COLO829 (cell line): ENCODE data around the gene MGMT.

Source experiments
- DNase-seq: peaks from one replicate; pipeline ENCODE4 v3.0.0; 2012; ENCODE audit warnings: low spot score

Gene MGMT

DNA sequence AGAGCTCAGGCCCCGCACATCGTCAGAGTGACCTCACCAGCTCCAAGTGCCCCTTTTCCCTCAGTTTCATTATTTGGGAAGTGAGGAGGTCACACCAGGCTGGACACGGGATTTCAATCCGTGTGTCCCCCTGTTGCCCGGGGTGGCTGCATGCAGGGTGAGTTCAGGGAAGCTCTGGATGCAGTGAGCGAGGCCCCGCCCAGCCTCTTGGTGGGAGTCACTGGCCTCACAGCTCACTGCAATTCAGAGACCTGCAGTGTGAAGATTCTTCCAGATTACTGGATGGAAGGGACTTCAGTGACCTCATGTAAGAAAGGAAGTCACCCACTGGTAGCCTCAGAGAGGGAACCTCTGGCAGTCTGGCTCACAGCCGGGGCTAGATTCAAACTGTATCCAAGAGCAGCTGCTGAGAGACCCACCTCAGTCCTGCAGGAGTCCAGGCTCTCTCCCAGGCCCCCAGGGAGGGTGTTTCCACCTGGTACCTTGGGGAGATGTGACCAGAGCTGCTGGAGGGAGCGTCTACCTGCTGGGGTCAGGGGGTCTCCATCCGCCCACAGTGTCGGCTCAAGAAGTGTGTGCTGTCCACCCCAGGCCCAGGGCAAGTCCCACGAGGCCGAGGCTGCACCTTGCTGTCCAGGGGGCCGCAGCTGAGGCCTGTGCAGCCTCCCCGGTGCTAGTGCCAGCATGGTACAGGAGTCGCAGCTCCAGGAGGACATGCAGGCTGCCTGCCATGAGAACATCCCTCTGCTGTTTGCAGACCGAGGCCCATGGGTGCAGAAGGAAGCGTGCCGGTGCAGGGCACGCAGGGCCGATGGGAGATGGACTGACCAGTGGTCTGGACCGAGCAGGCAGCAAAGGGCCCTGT, 54.4 kb downstream of the MGMT start:
- no peak for DNase-seq

DNA sequence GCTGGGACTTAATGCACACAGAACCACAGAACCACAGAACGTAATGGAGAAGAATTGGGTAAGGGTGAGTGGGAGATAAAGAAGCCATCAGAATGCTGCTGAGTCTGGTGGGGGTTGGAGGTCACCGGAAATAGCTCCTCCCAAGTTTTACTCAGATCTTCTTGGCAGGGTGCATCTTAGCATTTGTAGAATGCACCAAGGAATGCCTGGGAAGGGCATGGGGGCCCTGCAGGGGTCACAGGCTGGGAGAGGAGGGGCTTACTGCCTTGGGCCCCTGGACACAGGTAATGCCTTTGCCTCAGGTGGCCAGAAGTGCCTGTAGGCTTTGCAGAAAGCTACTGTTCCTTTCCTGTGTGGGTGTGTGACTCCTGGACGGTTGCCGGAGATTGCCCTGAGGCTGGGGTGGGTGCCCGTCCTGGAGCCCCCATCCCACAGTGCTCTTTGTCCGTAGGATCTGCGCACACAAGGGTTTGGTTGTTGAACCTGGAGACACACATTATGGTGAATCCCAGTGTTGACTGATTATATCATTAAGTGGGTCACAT, 55.1 kb downstream of the MGMT start:
- no peak for DNase-seq

DNA sequence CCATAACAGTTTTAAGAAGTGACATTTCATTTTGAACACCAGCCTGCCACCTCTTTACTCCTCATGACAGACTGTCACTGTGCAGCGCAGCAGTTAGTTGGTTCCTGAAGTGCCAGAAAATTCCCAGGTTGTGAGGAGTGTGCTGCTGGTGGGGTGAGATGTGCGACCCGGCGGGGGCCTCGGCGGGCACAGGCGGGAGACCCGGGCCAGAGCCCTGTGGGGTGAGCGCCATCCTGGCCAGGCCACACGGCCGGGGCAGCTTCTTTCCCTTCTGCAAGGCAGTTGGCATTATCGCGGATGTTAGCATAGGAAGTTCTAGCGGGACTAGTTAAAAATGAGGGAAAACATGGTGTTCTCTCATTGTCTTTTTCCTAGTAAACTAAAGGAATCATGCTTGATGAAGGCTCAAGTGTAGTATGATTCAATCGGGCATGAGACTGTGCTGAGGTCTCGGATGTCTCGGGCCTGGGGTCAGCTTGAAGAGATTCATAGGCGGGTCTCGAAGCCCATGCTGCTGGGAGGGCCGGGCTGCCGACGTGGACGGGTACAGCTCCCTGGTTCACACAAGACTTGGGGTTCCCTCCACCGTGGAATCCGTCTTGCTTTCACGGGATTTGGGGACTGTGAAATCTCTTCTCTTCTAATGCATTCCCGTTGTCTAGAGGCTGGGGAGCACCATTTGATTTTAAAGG, 56.1 kb downstream of the MGMT start:
- DNase-seq, result no peak

DNA sequence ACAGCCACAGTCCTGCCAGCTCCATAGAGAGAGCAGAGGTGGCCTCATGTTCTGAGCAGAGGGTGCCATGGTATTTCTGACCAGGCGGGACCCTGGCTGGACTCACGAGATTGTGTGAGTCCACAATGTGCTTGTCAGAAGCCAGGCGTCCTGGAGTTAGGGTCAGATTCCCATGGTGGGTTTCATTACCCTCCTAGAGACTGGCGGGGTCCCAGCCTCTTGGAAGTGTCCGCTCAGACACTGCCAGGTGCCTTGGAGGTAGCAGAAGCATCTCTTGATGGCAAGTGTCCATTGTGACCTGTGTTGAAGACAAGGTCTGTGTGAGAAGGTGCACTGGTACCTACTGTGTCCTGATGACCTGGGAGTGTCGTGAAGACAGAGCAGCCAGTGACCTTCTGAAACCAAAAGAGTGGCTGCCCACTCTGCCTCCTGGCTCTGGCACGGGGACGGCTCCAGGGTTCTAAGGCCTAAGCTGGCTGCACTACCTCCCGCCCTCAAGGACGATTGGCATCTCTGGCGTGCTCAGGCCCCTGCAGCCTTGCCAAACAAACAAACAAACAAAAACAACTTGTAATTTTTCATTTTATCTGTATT, 56.8 kb downstream of the MGMT start:
- no peak for DNase-seq

DNA sequence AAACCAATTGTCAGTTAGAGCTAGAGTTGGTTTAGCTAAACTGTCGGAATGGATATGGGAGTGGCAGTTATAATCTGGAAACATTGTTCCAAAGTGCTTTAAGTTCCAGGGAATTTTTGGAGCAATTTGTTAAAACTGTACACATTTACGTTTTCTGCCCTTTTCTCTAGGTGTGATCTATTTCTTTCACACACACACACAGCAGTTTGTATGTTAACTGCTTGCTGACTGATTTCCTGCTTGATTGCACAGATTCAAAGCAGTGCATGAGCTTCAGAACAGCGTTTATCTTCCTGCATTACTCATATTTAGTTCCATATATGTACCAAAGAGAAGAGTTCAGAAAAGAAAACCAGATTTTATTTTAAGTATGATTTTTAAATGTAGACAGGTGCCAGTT, 57.9 kb downstream of the MGMT start:
- DNase-seq, result no peak

DNA sequence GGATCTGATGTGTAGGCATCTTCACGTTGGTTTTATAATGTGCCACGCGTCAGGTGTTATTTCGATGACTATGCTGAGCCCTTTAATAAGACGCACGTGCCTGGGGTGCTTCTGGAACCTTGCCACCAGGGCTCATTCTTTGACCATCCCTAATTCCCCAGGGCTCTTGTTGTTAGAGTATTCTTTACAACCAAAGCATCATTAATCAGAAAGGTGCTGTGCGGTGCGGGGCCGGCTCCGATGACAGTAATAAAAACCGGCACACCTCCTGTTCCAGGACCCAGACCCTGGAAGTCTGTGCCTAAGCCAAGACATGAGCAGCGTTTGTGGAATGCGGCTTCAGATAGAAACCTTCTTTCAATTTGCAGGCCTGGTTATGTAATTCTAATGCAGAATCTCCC, 58.4 kb downstream of the MGMT start:
- no peak for DNase-seq

DNA sequence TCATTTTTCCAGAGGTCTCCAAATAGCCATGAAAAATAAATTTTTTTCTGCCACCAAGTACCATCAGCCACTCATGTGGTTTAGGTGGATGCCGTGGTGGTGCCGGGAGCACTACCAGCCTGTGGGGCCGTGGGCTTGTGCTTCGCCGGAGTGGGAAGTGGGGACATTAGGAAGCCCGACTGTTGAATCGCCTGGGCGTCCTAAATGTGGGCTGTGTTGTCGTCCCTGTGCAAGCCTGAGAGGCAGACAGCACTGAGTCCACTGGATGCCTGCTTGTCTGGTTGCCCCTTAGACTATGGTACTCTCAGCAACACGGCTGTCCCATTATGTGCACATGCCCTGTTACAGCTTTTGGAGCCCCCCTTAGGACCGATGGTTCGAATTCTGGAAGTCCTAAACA, 59.9 kb downstream of the MGMT start:
- DNase-seq, result no peak

DNA sequence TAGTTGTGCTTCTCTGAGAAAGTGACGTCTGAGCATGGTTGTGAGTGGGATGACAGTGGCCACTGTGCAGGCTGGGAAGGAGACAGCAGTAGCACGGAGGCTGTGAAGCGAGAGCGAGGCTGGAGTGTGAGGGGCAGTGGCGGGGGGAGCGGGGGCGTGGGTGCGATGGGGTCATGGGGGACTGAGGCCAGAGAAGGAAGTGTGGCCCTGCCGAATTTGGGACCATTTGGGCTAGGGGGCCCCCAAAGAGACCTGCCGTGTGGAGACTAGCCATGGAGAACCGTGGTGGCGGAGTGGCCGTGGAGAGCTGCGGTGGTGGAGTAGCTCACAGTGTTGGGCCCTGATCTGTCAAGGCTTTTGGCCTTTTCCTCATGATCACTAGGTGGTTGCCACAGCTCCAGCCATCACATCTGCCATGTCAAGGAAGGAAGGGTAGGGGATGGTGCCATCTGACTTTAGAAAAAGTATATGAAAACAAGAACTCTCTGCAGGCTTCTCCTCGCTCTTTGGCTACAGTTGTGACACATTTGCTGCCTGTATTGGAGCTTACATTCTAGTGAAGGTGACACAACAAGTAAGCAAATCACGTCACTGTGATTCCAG, 61.4 kb downstream of the MGMT start:
- no peak for DNase-seq

DNA sequence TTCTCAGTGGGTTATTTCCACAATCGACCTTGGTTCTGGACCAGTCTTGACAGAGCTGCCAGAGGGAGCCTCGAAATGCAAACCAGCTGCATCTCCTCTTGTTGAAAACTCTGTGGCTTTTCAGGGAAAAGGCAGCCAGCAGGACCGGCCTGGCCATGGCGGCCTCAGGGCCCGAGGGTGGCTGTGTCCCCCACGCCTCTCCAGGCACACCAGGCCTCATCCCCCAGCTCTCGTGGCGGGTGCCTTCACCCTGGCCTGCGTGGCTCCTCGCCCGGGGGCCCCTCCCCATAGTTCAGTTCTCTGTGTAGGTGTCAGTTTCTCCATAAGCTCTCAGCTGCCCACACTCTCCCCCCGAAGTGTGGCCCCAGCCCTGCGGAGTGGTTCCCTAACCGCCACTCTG, 63.5 kb downstream of the MGMT start:
- no peak for DNase-seq

DNA sequence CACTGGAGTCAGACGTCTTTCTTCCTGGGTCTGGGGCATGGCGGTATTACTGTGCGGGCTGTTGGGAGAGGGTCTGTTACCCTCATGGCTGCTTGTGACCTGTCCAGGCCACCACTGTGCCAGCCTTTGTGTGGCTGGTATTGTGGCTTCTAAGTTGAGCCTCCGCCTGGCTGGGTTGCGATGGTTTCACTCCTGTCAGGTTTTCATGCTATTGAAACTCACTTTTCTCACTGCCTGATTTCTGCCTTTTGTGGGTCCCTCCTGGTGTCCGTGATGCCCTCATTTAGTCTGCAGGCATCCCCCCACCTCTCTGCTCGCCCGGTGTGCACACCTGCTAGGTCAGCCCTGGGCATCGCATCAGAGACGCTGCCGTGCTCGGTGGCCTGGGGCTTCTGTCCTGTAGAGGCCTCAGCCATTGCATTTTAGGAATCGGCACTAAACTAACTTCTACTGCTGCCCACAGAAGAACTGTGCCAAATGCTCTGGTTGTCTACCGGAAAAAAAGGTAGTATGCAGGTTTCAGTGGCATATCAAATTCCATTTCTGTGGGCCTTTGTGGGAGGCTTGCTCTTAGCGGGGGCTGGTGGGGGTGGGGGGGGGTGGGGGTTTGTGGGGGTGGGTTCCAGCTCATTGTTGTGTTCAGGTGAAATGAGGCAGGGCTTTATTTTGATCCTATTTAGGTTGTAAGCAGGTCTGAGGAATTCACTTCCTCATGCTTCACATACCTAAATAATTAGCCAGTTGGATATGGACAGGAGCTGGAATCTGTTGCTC, 64.3 kb downstream of the MGMT start:
- no peak for DNase-seq

DNA sequence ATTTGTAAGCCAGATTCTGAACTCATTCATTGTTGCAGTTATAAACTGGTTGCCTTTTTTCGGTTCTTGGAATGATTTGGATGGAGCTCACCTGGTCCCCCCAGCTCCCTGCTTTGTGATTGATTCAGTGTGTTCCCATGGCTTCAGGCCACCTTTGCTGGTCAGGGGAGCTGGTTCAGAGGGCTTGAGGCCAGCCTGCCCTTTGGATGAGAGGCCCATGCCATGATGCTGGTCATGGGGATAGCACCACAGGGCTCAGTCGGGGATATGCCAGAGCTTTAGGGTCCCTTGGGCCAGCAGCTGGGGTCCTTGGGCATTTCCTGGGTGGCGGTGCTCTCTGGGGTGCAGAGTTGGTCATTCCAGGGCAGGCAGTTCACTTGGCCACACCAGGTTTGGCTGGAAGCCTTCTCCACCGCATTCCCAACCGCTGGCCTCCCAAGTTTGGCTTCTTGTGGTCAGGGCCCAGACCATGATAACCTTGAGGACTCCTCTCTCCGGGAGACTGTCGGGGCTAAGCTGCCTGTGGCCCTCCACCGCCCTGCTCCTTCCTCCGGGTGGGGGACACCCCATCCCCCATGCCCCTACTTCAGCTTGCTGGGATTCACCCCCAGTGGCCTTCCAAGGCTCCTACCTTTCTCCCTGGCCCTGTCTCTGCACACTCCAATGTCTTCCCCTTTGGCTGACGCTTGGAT, 65.1 kb downstream of the MGMT start:
- DNase-seq, result no peak

DNA sequence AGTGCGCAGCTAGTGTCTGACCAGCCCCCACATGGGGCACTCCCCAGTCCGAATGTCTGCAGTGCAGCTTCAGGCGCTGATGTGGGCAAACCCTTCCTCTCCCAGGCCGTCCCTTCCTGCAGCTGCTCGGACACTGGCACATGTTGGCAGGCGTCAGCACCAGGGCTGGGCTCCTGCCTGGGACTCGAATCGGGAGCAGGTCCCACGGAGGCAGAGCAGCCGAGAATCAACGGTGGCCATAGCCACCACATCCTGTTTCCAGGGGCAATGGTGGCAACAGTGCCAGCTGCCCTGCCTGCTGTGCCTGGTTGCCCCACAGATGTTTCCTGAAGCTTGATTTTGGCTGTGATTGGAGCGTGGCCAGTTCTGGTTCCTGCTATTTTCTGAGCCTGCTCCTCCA, 65.8 kb downstream of the MGMT start:
- no peak for DNase-seq

DNA sequence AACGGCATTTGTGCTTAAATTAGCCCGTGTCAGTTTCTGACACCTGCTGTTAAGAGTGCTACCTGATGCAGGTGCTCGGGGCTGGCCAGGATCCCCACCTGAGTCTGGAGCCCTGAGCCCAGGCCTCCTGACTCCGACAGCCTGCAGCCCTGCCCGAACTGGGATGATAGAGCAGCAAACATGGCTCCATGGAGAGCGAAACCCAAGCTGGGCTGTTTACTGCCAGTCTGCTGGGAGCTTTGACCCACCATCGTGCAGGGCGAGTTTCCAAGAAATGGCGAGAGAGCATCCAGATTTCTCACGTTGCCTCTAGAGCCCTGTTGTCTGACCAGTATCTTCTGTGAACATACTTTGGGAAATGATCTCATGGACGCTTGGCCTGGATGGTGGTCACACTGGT, 66.2 kb downstream of the MGMT start:
- no peak for DNase-seq

DNA sequence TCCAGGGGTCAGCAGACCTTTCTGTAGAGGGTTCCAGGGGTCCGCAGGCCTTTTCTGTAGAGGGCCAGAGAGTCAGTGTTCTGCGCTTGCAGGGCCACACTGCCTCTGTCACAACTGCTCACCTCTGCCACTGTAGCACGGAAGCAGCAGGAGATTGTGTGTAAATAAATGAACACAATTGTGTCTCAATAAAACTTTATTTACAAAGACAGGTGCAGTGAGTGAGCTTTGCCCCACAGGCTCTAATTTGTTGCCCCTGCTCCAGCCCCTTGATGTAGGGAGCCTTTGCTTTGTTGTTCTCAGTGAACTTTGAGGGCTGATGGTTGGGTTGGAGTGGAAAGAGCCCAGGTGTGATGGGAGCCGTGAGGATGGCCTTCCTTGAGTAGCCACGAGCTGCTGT, 67.8 kb downstream of the MGMT start:
- no peak for DNase-seq

DNA sequence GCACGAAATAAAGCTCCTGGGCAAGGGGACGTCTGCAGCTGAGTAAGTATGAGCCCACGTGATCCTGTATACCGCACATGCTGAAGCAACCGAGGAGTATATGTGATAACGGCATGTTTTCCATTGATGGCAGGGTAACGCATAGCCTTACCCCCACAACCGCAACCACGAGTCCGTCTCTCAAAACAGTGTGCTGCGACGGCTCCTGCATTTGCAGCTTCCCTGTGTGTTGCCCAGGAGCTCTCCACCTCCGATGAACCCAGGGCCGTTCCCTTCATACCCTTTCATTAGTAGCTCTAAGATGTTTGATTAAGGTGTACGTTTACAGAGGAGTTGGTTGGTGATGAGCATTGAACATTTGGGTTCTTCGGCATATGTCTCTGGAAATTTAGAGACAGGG, 69.3 kb downstream of the MGMT start:
- DNase-seq, result no peak

DNA sequence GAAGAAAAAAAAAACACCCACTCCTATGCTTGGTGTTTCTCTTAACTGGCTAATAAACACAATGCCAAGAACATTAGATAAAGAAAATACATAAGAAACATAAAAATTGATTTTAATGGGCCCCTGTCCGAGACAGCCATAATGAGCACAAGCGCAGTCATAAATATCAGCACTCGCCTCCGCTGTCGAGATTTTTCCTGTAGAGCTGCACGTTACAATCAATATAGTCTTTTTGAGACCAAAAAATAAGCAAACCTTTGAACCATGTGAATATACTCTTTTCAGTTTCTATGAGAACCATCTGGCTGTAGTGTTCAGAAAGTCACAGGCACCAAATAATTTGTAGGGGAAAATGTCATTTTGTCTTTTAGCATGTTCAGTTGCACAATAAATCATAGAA, 70.1 kb downstream of the MGMT start:
- no peak for DNase-seq

DNA sequence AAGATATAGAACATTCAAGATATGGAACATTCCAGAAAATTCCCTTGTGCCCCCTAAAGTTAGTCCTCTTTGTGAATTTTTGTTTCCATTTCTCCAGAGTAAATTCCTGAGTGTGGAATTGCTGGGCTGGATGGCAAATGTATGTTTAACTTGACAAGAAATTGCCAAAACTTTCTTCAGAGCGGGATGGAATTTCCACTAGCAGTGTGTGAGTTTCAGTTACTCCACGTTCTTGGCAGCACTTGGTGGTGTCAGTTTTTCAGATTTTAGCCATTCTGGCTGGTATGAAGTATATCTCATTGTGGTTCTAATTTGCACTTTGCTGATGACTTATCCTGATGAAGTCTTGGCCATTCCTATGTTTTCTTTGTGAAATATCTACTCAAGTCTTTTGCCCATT, 71.2 kb downstream of the MGMT start:
- DNase-seq, result no peak

DNA sequence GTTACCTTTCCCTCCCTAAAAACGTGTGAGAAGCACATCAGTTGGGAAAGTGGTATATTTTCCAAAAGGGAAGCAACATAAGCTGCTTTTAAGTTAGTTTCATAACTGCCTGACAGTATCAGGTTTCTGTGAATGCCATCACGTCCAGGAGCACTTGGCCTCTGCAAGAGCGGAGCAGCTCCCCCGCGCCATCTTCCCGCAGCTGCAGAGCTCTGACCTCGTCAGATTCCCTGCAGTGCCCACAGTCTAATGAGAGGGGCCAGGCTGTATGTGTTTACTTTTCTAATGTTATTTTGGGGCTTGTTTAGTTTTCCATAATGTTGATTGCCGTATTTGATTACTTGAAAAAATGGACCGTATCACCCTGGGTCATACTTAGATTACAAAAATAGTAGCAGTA, 74.2 kb downstream of the MGMT start:
- DNase-seq, result no peak

DNA sequence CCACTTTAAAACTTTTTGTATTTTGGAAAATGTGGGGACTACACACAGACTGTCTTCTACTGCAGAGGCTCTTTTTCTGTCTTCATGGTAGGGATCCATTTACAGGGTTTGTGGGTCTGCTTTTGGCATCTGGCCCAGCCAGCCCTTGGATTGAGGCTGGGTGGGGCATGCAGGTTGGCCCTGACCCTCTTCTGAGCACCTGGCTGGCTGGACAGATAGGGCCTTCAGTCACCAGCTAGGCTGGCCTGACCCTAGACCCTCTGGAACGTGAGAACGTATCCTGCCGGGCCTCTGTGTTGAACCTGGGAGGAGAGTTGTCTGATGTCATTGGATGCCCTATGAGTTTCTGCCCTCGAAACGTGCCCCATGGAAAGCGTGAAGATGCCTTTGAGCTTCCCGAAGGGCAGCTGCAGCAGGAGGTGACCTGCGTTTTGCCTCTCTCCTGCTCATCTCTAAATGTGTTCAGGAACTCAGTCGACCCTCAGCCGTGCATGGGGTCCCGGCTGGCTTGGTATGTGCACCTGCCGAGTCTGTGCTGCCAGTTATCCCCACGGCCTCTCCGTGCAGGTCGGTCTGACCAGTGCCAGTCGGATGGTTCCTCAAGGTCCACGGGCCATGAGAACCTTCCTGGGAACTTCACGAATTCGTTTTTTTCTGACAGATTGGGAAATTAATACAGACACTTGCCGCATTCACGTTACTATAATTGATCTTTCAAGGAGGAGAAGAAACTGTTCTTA, 74.9 kb downstream of the MGMT start:
- no peak for DNase-seq

DNA sequence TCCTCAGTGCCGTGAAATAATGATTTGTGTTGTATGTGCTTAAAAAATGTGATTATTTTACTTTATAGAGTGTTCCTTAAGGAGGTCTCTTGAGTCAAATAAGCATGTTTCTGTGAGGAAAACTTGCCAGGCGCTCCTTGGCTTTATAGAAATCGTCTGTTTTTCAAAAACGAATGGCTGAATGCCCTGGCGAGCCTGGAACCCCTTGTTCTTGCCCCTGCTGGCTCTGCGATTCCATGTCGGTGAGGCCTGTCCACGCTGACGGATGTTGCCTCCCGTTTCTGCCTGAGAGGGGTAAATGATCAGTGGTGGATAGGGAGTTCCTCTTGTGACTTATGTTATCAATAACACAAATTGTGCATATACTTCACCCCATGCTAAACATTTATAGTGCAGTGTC, 75.5 kb downstream of the MGMT start:
- no peak for DNase-seq
